GM23248 (cell line): ENCODE measurements around the gene PIEZO2. TPM values are rescaled to one million over a fixed set of nuclear protein-coding genes. Genes with fewer than 3 reads are reported as not detected.
"Not testable (repeated sequence)": the region's sequence is repeated elsewhere in the genome, so short reads cannot be mapped to it uniquely, and the experiment has no call there.

Experiments used
- DNase-seq: peaks from one replicate; pipeline ENCODE4 v3.0.0-alpha.2; 2015
- H2AFZ ChIP-seq: fragments of 200-600 bp; sonication (generic); 2 replicates; pipeline ENCODE4 v1.6.1; 2016; ENCODE audit warnings: antibody characterized with exemption
- H3F3A ChIP-seq: fragments of 200-600 bp; sonication (generic); 2 replicates; pipeline ENCODE4 v1.6.1; 2016; ENCODE audit warnings: mild to moderate bottlenecking, antibody characterized with exemption, mixed run types; ENCODE audit not compliant: insufficient read depth
- H3K27ac ChIP-seq: fragments of 200-600 bp; sonication (generic); 2 replicates; pipeline ENCODE4 v1.5.1; 2016; ENCODE audit warnings: mild to moderate bottlenecking
- H3K27me3 ChIP-seq: fragments of 200-600 bp; sonication (generic); replicated peaks from 2 replicates; pipeline ENCODE4 v1.6.1; 2016; ENCODE audit warnings: mild to moderate bottlenecking; ENCODE audit not compliant: insufficient read depth
- H3K36me3 ChIP-seq: fragments of 200-600 bp; sonication (generic); 2 replicates; pipeline ENCODE4 v1.6.1; 2016; ENCODE audit warnings: low read depth, mild to moderate bottlenecking
- H3K4me1 ChIP-seq: fragments of 200-600 bp; sonication (generic); 2 replicates; pipeline ENCODE4 v1.6.1; 2016; ENCODE audit warnings: mild to moderate bottlenecking; ENCODE audit not compliant: insufficient read depth
- H3K4me2 ChIP-seq: fragments of 200-600 bp; sonication (generic); one replicate; pipeline ENCODE4 v1.6.1; 2016; ENCODE audit warnings: mild to moderate bottlenecking; ENCODE audit not compliant: unreplicated experiment
- H3K4me3 ChIP-seq: fragments of 200-600 bp; sonication (generic); 2 replicates; pipeline ENCODE4 v1.5.1; 2016; ENCODE audit warnings: mild to moderate bottlenecking
- H3K79me2 ChIP-seq: fragments of 200-600 bp; sonication (generic); 2 replicates; pipeline ENCODE4 v1.6.1; 2016; ENCODE audit warnings: mild to moderate bottlenecking; ENCODE audit not compliant: insufficient read depth
- H3K9ac ChIP-seq: fragments of 200-600 bp; sonication (generic); 2 replicates; pipeline ENCODE4 v1.6.1; 2016; ENCODE audit warnings: mild to moderate bottlenecking
- H3K9me2 ChIP-seq: fragments of 200-600 bp; sonication (generic); 2 replicates; pipeline ENCODE4 v1.6.1; 2016; ENCODE audit warnings: mixed run types, mild to moderate bottlenecking, moderate library complexity; ENCODE audit not compliant: insufficient read depth
- H3K9me3 ChIP-seq: fragments of 200-600 bp; sonication (generic); one replicate; pipeline ENCODE4 v1.6.1; 2017; ENCODE audit warnings: low read depth
- H4K20me1 ChIP-seq: fragments of 200-600 bp; sonication (generic); 2 replicates; pipeline ENCODE4 v1.6.0; 2016; ENCODE audit not compliant: insufficient read depth
- EZH2 ChIP-seq: fragments of 200-600 bp; sonication (generic); IDR thresholded peaks from 2 replicates; pipeline ENCODE4 v1.6.1; 2018; ENCODE audit warnings: antibody characterized with exemption, mild to moderate bottlenecking; ENCODE audit not compliant: insufficient read depth, poor library complexity, severe bottlenecking
- EZH2phosphoT487 ChIP-seq: fragments of 200-600 bp; sonication (generic); IDR thresholded peaks from 2 replicates; pipeline ENCODE4 v1.6.1; 2018; ENCODE audit warnings: antibody characterized with exemption, moderate library complexity, mild to moderate bottlenecking, low read depth; ENCODE audit not compliant: insufficient read depth
- WGBS, 2 experiments: methylation state at CpG; one replicate each; pipeline ENCODE4 v1.1.6; 2015 to 2017; ENCODE audit warnings: low lambda C conversion rate in 2 of 2, low coverage in 1 of 2; ENCODE audit errors: missing lambda C conversion rate in 2 of 2; 5-methylcytosine and 5-hydroxymethylcytosine counted together
- in situ Hi-C: fragments of 300-500 bp; cut with MboI; formaldehyde crosslinking; loops from 2 replicates; pipeline ENCODE4 v1.15.0; 2020
- polyA plus RNA-seq: library from polyadenylated mRNA; unstranded; fragments of >200 nt; fragmentation: Nextera tagmentation; extraction: Ambion mirVana; gene quantifications from 2 replicates; pipeline ENCODE4 v1.2.1, GENCODE V29; 2016
- total RNA-seq: library from RNA; depleted of rRNA; stranded (reverse); fragments of >200 nt; shearing (Covaris generic); gene quantifications from 2 replicates; pipeline ENCODE4 v1.2.3, GENCODE V29; 2014

PIEZO2 gene
- total and polyA plus RNA-seq, 2 experiments from 2014 or later, result 0.93 to 1.5 TPM

DNA sequence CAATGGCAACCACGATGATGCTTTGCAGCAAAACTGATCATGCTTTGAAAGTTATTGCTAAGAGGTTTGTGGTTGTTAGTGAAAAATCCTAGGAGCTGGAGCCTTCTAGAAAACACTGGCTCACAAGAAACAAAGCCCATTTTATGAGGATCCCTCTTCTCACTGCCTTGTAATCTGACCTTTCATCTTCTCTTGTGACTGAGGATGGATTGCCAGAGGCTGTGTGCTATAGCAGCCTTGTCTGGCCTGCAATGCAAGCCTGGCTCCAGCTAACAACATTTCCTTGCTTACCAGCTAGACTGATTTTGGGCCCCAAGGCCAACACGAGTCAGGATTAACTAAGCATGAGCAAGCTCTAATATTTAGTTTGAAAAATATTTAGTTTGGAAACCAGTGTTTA is 13.1 kb downstream of the PIEZO2 start:
- WGBS, 2 experiments, result 8 to 13% methylated on average over 2 of the region's 2 CpGs
- in situ Hi-C loops, result loop anchor here (25.0 kb wide), 1 partner anchor 274 kb away; no protein-coding TSS in a partner anchor
- Histone ChIP-seq H3K4me3 (no peak overlapping the region), H2AFZ (no peak overlapping the region), H3K36me3 (no peaks in the 10 kb centered on the region), H3K9ac (no peak overlapping the region), H3K27ac (no peak overlapping the region), H3F3A (no peaks in the 10 kb centered on the region), H4K20me1 (no peaks in the 10 kb centered on the region), H3K4me2 (no peak overlapping the region), H3K9me2 (no peaks in the 10 kb centered on the region), H3K4me1 (no peaks in the 10 kb centered on the region), H3K27me3 (no peaks in the 10 kb centered on the region; the same call in none of the 2 replicates), H3K79me2 (no peaks in the 10 kb centered on the region), H3K9me3 (no peaks in the 10 kb centered on the region)
- TF ChIP-seq EZH2phosphoT487, result no peak
- no peak for TF ChIP-seq EZH2
- DNase-seq, result no peak

DNA sequence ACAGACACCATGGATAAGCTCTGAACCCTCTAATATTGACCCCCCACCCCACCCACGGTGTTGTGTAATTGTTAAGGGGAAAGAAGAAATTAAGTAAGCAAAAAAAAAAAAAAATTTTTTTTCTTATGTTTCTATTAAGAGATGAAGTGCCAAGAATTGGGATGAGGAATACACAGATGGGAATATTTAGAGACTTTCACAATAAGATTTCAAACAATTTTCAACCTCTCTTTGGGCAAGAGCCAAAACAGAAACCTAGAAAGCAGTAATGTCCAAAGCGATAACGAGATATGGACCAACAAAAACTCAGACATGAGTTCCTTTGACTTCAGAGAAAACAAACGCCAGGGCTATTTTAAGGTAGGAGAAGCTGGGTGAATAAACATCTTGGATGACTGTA is 14.4 kb downstream of the PIEZO2 start:
- Histone ChIP-seq H3K4me3 (no peak overlapping the region), H4K20me1 (no peaks in the 10 kb centered on the region), H3K27me3 (no peaks in the 10 kb centered on the region; the same call in none of the 2 replicates), H3K4me2 (no peak overlapping the region), H3K27ac (no peak overlapping the region), H3K79me2 (no peaks in the 10 kb centered on the region), H3K36me3 (no peaks in the 10 kb centered on the region), H3K9ac (no peak overlapping the region), H3F3A (no peaks in the 10 kb centered on the region), H3K9me2 (no peaks in the 10 kb centered on the region), H3K9me3 (no peaks in the 10 kb centered on the region), H3K4me1 (no peaks in the 10 kb centered on the region), H2AFZ (no peak overlapping the region)
- no peak for TF ChIP-seq EZH2
- TF ChIP-seq EZH2phosphoT487, result no peak
- no peak for DNase-seq
- in situ Hi-C loops, result loop anchor here (25.0 kb wide), 1 partner anchor 273 kb away; no protein-coding TSS in a partner anchor
- WGBS, 2 experiments, result 44 to 50% methylated on average over 4 of the region's 4 CpGs

DNA sequence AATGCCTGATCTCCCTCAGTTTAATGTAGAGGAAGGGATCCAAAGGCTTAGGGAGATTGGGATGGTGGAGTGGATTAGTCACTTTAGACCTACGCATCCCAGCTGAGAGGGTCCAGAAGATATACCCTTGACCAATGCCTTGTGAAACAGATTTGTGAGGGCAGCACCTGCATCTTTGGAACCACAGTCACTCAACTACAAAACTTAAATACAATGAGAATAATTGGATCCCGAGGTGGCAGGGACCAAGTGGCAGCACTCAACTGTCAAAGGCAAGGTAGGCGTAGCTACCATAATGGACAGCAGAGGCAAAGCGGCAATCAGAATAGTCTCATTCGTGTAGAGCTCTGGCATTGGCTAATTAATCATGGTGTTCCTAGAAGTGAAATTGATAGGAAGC is 20.3 kb downstream of the PIEZO2 start:
- not testable (repeated sequence) for H2AFZ ChIP-seq, H4K20me1 ChIP-seq, H3K27me3 ChIP-seq, H3K9me3 ChIP-seq, H3K4me3 ChIP-seq, H3K9ac ChIP-seq, H3K4me2 ChIP-seq, H3K4me1 ChIP-seq, H3K79me2 ChIP-seq, DNase-seq, H3F3A ChIP-seq, H3K9me2 ChIP-seq, H3K27ac ChIP-seq, H3K36me3 ChIP-seq
- in situ Hi-C loops, result loop anchor here (25.0 kb wide), 1 partner anchor 267 kb away; no protein-coding TSS in a partner anchor
- WGBS, 2 experiments, result 46 to 52% methylated on average over 5 of the region's 5 CpGs

DNA sequence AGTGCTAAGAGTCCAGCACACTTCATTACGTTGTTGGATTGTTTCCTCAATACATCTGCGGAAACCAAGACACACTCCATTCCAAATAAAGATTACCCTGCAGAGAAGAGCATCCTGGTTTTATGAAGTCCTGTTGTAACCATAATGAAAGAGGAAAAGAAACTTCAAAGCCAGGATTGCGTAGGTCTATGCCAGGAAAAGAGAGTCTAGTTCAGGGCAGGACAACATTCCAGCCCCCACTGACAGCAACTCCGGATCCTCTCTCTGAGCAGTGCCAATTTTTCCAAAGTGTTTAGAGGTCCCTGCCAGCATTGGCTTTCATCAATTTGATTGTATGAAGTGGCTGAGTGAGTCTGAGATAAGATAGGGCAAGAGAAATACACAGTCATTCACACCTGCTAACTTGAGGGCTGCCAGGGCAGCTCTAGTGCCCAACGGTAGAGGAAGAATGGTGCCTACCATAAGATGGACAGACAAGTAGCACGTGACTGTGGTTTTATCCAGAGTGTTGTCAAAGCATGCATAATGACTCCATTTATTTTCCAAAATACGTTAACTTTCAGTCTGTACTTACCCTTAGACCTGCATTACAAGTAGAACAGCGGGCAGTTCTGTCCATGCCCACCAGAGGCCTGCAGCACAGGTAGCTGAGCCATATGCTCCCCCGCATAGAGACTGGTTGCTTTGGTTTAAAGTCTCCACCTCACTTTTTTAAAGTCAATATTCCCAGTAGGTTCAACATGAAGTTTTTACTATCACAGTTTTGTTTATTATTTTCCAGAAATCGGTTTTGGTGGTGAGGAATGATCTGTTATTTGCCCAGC is 23.7 kb downstream of the PIEZO2 start:
- no peak overlapping the region for H2AFZ ChIP-seq
- 47 to 50% methylated on average over 10 of the region's 10 CpGs for WGBS, 2 experiments
- no peak overlapping the region for H3K4me3 ChIP-seq
- H3K36me3 ChIP-seq, result no peaks in the 10 kb centered on the region
- 0 out of 2 replicates have a peak, but pooled peaks cover 3% of the 10 kb centered on the region for H3F3A ChIP-seq
- in situ Hi-C loops, result loop anchor here (25.0 kb wide), 1 partner anchor 263 kb away; no protein-coding TSS in a partner anchor
- no peak overlapping the region for H3K9ac ChIP-seq
- H3K79me2 ChIP-seq, result no peaks in the 10 kb centered on the region
- peaks cover 5% of the 10 kb centered on the region; the same call in 1 of the 2 replicates for H3K4me1 ChIP-seq
- H3K9me3 ChIP-seq, result no peaks in the 10 kb centered on the region
- TF ChIP-seq EZH2 (no peak), EZH2phosphoT487 (no peak)
- no peaks in the 10 kb centered on the region for H3K9me2 ChIP-seq
- H4K20me1 ChIP-seq, result no peaks in the 10 kb centered on the region
- no peaks in the 10 kb centered on the region for H3K27me3 ChIP-seq
- H3K4me2 ChIP-seq, result no peak overlapping the region
- H3K27ac ChIP-seq, result no peak overlapping the region
- DNase-seq, result no peak

DNA sequence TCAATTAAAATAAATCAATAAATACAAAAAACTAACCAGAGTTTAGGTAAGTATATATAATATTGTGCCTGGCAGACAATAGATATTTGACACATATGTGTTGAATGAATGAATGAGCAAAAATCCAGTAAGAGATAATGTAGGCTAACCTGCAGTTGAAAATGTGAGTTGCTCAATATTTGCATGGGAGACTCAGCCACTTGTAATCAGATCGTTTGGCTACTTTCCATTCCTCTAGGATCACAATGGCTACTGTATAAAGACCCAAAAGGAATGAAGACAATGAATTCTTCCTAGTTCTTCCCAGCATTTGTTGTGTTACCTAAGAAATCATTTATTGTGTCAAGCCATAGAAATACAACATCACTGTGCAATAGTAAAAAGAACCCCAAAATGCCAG is 25.3 kb downstream of the PIEZO2 start:
- H3K9me2 ChIP-seq, result no peaks in the 10 kb centered on the region
- no peaks in the 10 kb centered on the region for H3K27me3 ChIP-seq
- no peak for DNase-seq
- no peak overlapping the region for H3K27ac ChIP-seq
- no peak overlapping the region for H2AFZ ChIP-seq
- no peak overlapping the region for H3K4me3 ChIP-seq
- no peaks in the 10 kb centered on the region for H3K9me3 ChIP-seq
- H4K20me1 ChIP-seq, result no peaks in the 10 kb centered on the region
- H3K79me2 ChIP-seq, result no peaks in the 10 kb centered on the region
- in situ Hi-C loops, result no loop called here
- peaks cover 19% of the 10 kb centered on the region for H3K4me1 ChIP-seq
- TF ChIP-seq EZH2phosphoT487 (no peak), EZH2 (no peak)
- H3K9ac ChIP-seq, result no peak overlapping the region
- WGBS, 2 experiments, result 31 to 48% methylated on average over 1 of the region's 1 CpG
- peaks cover 14% of the 10 kb centered on the region; the same call in 1 of the 2 replicates for H3F3A ChIP-seq
- H3K4me2 ChIP-seq, result no peak overlapping the region
- no peaks in the 10 kb centered on the region for H3K36me3 ChIP-seq
